H9 (cell line): ENCODE results near the gene CYB5A. TPM values are rescaled to one million over a fixed set of nuclear protein-coding genes. Genes with fewer than 3 reads are reported as not detected.

ENCODE experiments used
- DNase-seq: peaks from one replicate; pipeline ENCODE4 v3.0.0-alpha.2; 2017
- H2AFZ ChIP-seq: one replicate; pipeline ENCODE4 v1.6.1; 2013; ENCODE audit warnings: mild to moderate bottlenecking, low read length, control low read depth, moderate library complexity
- H2AK5ac ChIP-seq: 2 replicates; pipeline ENCODE4 v1.6.1; 2013; ENCODE audit warnings: low read length, control low read depth, mixed read lengths; ENCODE audit not compliant: insufficient read length
- H2BK120ac ChIP-seq: one replicate; pipeline ENCODE4 v1.6.1; 2013; ENCODE audit warnings: low read depth, mild to moderate bottlenecking, low read length, control low read depth, inconsistent platforms; ENCODE audit not compliant: poor library complexity, severe bottlenecking
- H2BK12ac ChIP-seq: 2 replicates; pipeline ENCODE4 v1.6.1; 2013; ENCODE audit warnings: low read length, control low read depth, mixed read lengths, low read depth; ENCODE audit not compliant: insufficient read length
- H2BK15ac ChIP-seq: 2 replicates; pipeline ENCODE4 v1.6.1; 2013; ENCODE audit warnings: low read depth, low read length, control low read depth
- H2BK20ac ChIP-seq: one replicate; pipeline ENCODE4 v1.6.1; 2013; ENCODE audit warnings: low read depth, mild to moderate bottlenecking, low read length, control low read depth, inconsistent platforms; ENCODE audit not compliant: poor library complexity, severe bottlenecking
- H2BK5ac ChIP-seq: 2 replicates; pipeline ENCODE4 v1.6.1; 2013; ENCODE audit warnings: low read length, control low read depth, mixed read lengths; ENCODE audit not compliant: insufficient read length
- H3K14ac ChIP-seq: 2 replicates; pipeline ENCODE4 v1.6.1; 2013; ENCODE audit warnings: low read length, control low read depth; ENCODE audit not compliant: insufficient read depth
- H3K18ac ChIP-seq: 2 replicates; pipeline ENCODE4 v1.6.1; 2013; ENCODE audit warnings: low read depth, mild to moderate bottlenecking, mixed read lengths, low read length, control low read depth; ENCODE audit not compliant: insufficient read length
- H3K23ac ChIP-seq: 2 replicates; pipeline ENCODE4 v1.6.1; 2013; ENCODE audit warnings: low read length, control low read depth, mixed read lengths, low read depth; ENCODE audit not compliant: insufficient read length
- H3K23me2 ChIP-seq: 2 replicates; pipeline ENCODE4 v1.6.1; 2013; ENCODE audit warnings: low read depth, mild to moderate bottlenecking, mixed read lengths, low read length, control low read depth; ENCODE audit not compliant: insufficient read length, poor library complexity, severe bottlenecking
- H3K27ac ChIP-seq: 2 replicates; pipeline ENCODE4 v1.5.1; 2013; ENCODE audit warnings: low read length, control low read depth, mixed read lengths, low read depth; ENCODE audit not compliant: insufficient read length
- H3K27me3 ChIP-seq: 2 replicates; pipeline ENCODE4 v1.6.1; 2013; ENCODE audit warnings: low read length, control low read depth, inconsistent platforms; ENCODE audit not compliant: insufficient read depth
- H3K4ac ChIP-seq: 2 replicates; pipeline ENCODE4 v1.6.1; 2013; ENCODE audit warnings: low read depth, mild to moderate bottlenecking, control low read depth, inconsistent platforms, low read length, moderate library complexity
- H3K4me1 ChIP-seq: 2 replicates; pipeline ENCODE4 v1.6.1; 2013; ENCODE audit warnings: low read length, control low read depth, inconsistent platforms; ENCODE audit not compliant: insufficient read depth
- H3K4me2 ChIP-seq: 2 replicates; pipeline ENCODE4 v1.6.1; 2013; ENCODE audit warnings: low read length, control low read depth, mixed read lengths; ENCODE audit not compliant: insufficient read length, insufficient read depth
- H3K56ac ChIP-seq: 2 replicates; pipeline ENCODE4 v1.6.1; 2013; ENCODE audit warnings: low read depth, mild to moderate bottlenecking, mixed read lengths, low read length, control low read depth; ENCODE audit not compliant: insufficient read length
- H3K79me1 ChIP-seq: 2 replicates; pipeline ENCODE4 v1.6.1; 2013; ENCODE audit warnings: low read depth, mild to moderate bottlenecking, moderate library complexity, low read length, control low read depth, inconsistent platforms; ENCODE audit not compliant: insufficient read depth, poor library complexity, severe bottlenecking
- H3K79me2 ChIP-seq: 2 replicates; pipeline ENCODE4 v1.6.1; 2013; ENCODE audit warnings: low read length, control low read depth, inconsistent platforms; ENCODE audit not compliant: insufficient read depth
- H3K9ac ChIP-seq: 2 replicates; pipeline ENCODE4 v1.6.1; 2013; ENCODE audit warnings: low read length, control low read depth, mixed read lengths; ENCODE audit not compliant: insufficient read length; ENCODE audit errors: extremely low read depth
- H3K9me3 ChIP-seq: one replicate; pipeline ENCODE4 v1.6.1; 2013; ENCODE audit warnings: low read depth, low read length, inconsistent platforms; ENCODE audit not compliant: control insufficient read depth
- H3T11ph ChIP-seq: one replicate; pipeline ENCODE4 v1.6.1; 2013; ENCODE audit warnings: mild to moderate bottlenecking, low read length, control low read depth, inconsistent platforms
- H4K20me1 ChIP-seq: one replicate; pipeline ENCODE4 v1.6.1; 2013; ENCODE audit not compliant: control insufficient read depth, insufficient read length, insufficient read depth
- H4K5ac ChIP-seq: 2 replicates; pipeline ENCODE4 v1.6.1; 2013; ENCODE audit warnings: low read depth, mild to moderate bottlenecking, mixed read lengths, low read length, control low read depth; ENCODE audit not compliant: insufficient read length
- H4K8ac ChIP-seq: replicated peaks from 2 replicates; pipeline ENCODE4 v1.6.1; 2013; ENCODE audit warnings: low read length, control low read depth, mixed read lengths, low read depth; ENCODE audit not compliant: insufficient read length
- H4K91ac ChIP-seq: 2 replicates; pipeline ENCODE4 v1.6.1; 2013; ENCODE audit warnings: low read depth, mild to moderate bottlenecking, moderate library complexity, mixed read lengths, low read length, control low read depth; ENCODE audit not compliant: insufficient read length
- H3K27ac Mint-ChIP-seq, 3 experiments: 2 replicates in 2 of 3; 3 replicates in 1 of 3; pipeline ENCODE4 v1.8.0; 2020 to 2021; ENCODE audit warnings: mixed read lengths in 3 of 3, mild to moderate bottlenecking in 1 of 3, moderate library complexity in 1 of 3
- H3K27me3 Mint-ChIP-seq: 2 replicates; pipeline ENCODE4 v1.8.0; 2021; ENCODE audit warnings: low read depth, mild to moderate bottlenecking, moderate library complexity, mixed read lengths
- H3K36me3 Mint-ChIP-seq, 3 experiments: 2 replicates in 2 of 3; 3 replicates in 1 of 3; pipeline ENCODE4 v1.8.0; 2020 to 2021; ENCODE audit warnings: low read depth in 3 of 3, mixed read lengths in 3 of 3; ENCODE audit not compliant: insufficient read depth in 1 of 3
- H3K4me1 Mint-ChIP-seq, 2 experiments: 2 replicates each; pipeline ENCODE4 v1.8.0; 2020; ENCODE audit warnings: mixed read lengths in 2 of 2
- H3K4me3 Mint-ChIP-seq, 2 experiments: 2 replicates in 1 of 2; 3 replicates in 1 of 2; pipeline ENCODE4 v1.8.0; 2020 to 2021; ENCODE audit warnings: mild to moderate bottlenecking in 2 of 2, mixed read lengths in 2 of 2, moderate library complexity in 1 of 2
- H3K9me3 Mint-ChIP-seq, 2 experiments: 2 replicates in 1 of 2; 3 replicates in 1 of 2; pipeline ENCODE4 v1.8.0; 2020; ENCODE audit warnings: mild to moderate bottlenecking in 2 of 2, mixed read lengths in 2 of 2, moderate library complexity in 1 of 2
- CTCF ChIP-seq: fragments of 200-600 bp; sonication (generic); conservative IDR thresholded peaks from 3 replicates; pipeline ENCODE4 v1.8.0; 2021; ENCODE audit warnings: antibody characterized with exemption, mild to moderate bottlenecking
- WGBS: extraction: QIAGEN DNeasy Blood & Tissue Kit; methylation state at CpG from one replicate; pipeline ENCODE4 v1.1.7; 2013; ENCODE audit warnings: missing lambda C conversion rate, low lambda C conversion rate, mixed read lengths; ENCODE audit not compliant: insufficient read length; ENCODE audit errors: extremely low coverage; 5-methylcytosine and 5-hydroxymethylcytosine counted together
- total RNA-seq: library from RNA; stranded (reverse); gene quantifications from 2 replicates; pipeline ENCODE4 v1.2.1, GENCODE V29; 2021

The CYB5A gene
- total RNA-seq, 1 experiment from 2014 or later: 93.2 TPM

GRCh38 chr18:74333091-74333490, 41.3 kb upstream of the CYB5A start:
- Histone ChIP-seq H2BK5ac (no peak overlapping the region), H3K79me2 (no peaks in the 10 kb centered on the region), H2BK12ac (no peak overlapping the region), H3T11ph (no peak overlapping the region), H4K5ac (no peak overlapping the region), H3K23me2 (no peaks in the 10 kb centered on the region), H2AFZ (no peak overlapping the region), H3K27me3 (no peaks in the 10 kb centered on the region), H3K4me2 (no peak overlapping the region), H3K27ac (no peak overlapping the region), H3K56ac (no peak overlapping the region), H2BK20ac (no peak overlapping the region), H3K9ac (no peak overlapping the region), H3K23ac (no peak overlapping the region), H2BK15ac (no peak overlapping the region), H2AK5ac (no peak overlapping the region), H3K18ac (no peak overlapping the region), H3K79me1 (no peaks in the 10 kb centered on the region), H4K20me1 (no peaks in the 10 kb centered on the region), H3K4ac (no peak overlapping the region), H3K9me3 (no peaks in the 10 kb centered on the region), H4K91ac (no peak overlapping the region), H3K14ac (no peak overlapping the region), H3K4me1 (no peaks in the 10 kb centered on the region), H4K8ac (no peak overlapping the region), H2BK120ac (no peak overlapping the region)
- Mint-ChIP-seq H3K9me3 (peaks cover 0 to 2% of the 10 kb centered on the region in 2 experiments; a peak in 2 of 5 replicates), H3K4me1 (peaks cover 11 to 12% of the 10 kb centered on the region in 2 experiments), H3K27ac (no peak overlapping the region), H3K4me3 (no peak overlapping the region), H3K27me3 (no peaks in the 10 kb centered on the region), H3K36me3 (no peaks in the 10 kb centered on the region)
- DNase-seq: no peak
- WGBS: no CpG with 5 or more reads among the region's 1 CpG
- TF ChIP-seq CTCF: no peak
